GM21381 (cell line): ENCODE data around the gene TPP1.

Source experiments
- ATAC-seq: cut with Tn5 transposase; IDR thresholded peaks from one replicate; pipeline ENCODE4 v1.9.1; 2021; ENCODE audit warnings: mild to moderate bottlenecking, moderate library complexity; ENCODE audit not compliant: unreplicated experiment

TPP1 gene

GRCh38 chr11:6596239-6596877 lies 22.9 kb downstream of the TPP1 start:
- ATAC-seq: no peak

- ATAC-seq: no peak
These were observed 25.0 kb downstream of the TPP1 start for GRCh38 chr11:6594142-6594768.

GRCh38 chr11:6588018-6588417 lies 31.2 kb downstream of the TPP1 start:
- no peak for ATAC-seq

- ATAC-seq: no peak
These were observed 31.8 kb downstream of the TPP1 start for GRCh38 chr11:6587360-6587953.

GRCh38 chr11:6586434-6587359 lies 32.5 kb downstream of the TPP1 start:
- ATAC-seq: no peak

- no peak for ATAC-seq
These were observed 34.7 kb downstream of the TPP1 start for GRCh38 chr11:6584528-6584927.

GRCh38 chr11:6583584-6583983 lies 35.6 kb downstream of the TPP1 start:
- no peak for ATAC-seq

- no peak for ATAC-seq
These were observed 39.5 kb downstream of the TPP1 start for GRCh38 chr11:6579681-6580080.

GRCh38 chr11:6578134-6578533 lies 41.1 kb downstream of the TPP1 start:
- ATAC-seq: no peak

- no peak for ATAC-seq
These were observed 42.5 kb downstream of the TPP1 start for GRCh38 chr11:6576471-6577373.

GRCh38 chr11:6574816-6575715 lies 44.2 kb downstream of the TPP1 start:
- no peak for ATAC-seq

- ATAC-seq: no peak
These were observed 47.0 kb downstream of the TPP1 start for GRCh38 chr11:6572215-6572614.

GRCh38 chr11:6571434-6572008 lies 47.7 kb downstream of the TPP1 start:
- no peak for ATAC-seq

- ATAC-seq: no peak
These were observed 48.4 kb downstream of the TPP1 start for GRCh38 chr11:6570691-6571427.

GRCh38 chr11:6569706-6570105 lies 49.5 kb downstream of the TPP1 start:
- ATAC-seq: no peak

GRCh38 chr11:6568191-6568918 lies 50.9 kb downstream of the TPP1 start:
- ATAC-seq: no peak

GRCh38 chr11:6567371-6567745 lies 51.9 kb downstream of the TPP1 start:
- no peak for ATAC-seq
